ENCODE data around the gene OMA1.

The OMA1 gene

GRCh38 chr1:58456470-58456869, 90.1 kb downstream of the OMA1 start:
- DNase-seq = no peak

GRCh38 chr1:58454807-58455206, 91.7 kb downstream of the OMA1 start:
- no peak for DNase-seq

GRCh38 chr1:58454385-58454784, 92.1 kb downstream of the OMA1 start:
- DNase-seq = no peak

DNA sequence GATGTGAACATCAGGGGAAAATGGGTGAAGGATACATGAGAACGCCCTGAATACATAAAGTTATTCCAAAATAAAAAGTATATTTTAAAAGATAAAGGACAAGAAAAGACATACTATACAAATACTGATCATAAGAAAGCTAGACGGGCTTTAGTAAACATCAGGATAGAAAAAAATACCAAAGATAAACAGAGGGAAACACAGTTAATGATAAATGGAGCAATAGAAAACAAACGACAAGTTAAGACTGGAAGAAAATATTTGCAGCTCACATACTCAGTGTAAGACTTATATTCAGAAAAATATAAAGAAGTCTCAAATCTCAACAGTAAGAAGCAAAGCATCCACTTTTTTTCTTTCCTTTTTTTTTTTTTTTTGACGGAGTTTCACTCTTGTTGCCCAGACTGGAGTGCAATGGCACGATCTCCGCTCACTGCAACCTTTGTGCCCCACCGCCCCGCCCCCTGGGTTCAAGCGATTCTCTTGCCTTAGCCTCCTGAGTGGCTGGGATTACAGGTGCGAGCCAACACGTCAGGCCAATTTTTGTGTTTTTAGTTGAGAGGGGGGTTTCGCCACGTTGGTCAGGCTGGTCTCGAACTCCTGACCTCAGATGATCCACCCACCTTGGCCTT, 94.8 kb downstream of the OMA1 start:
- DNase-seq = no peak

- DNase-seq = no peak
Observed at GRCh38 chr1:58447886-58448285, 98.6 kb downstream of the OMA1 start.

DNA sequence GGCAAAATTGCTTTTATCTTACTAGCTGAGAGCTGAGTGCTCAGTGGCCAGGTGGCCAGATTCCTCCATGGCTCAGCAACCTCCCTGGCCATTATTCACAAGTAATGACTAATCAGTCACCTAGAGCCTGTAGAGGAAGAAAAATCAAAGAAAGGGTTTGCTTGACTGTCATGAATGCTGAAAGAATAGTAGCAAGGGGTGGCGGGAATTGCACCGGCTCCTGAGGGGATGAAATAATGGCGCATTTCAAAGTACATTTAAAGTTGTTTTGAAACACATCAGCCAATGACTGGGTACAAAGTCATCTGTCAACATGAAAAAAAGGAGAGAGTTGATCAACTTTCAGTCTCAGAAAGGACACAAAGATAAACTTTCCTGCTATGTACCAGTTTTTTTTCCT, 99.5 kb downstream of the OMA1 start:
- DNase-seq = no peak

GRCh38 chr1:58446368-58446767, 100.2 kb downstream of the OMA1 start:
- DNase-seq = no peak

GRCh38 chr1:58443986-58444868, 102.3 kb downstream of the OMA1 start:
- no peak for DNase-seq

DNA sequence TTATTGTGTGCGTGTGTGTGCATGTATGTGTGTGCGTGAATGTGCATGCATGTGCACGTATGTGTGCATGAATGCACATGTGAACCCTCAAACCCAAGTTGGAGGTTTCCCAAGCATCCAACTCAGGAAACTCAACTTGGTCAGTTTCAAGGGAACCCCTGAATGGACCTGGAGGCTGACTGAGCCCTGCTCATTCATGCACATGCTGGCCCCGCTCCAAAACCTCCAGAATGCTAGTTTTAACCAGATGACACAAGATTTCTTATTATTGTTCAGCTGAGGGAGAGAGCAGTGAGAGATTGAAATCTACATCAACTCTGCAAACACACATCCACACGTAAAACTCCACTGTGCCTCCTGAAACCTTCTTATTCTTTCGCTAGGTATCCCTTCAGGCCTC, 104.4 kb downstream of the OMA1 start:
- DNase-seq = peak; percentile 72

DNA sequence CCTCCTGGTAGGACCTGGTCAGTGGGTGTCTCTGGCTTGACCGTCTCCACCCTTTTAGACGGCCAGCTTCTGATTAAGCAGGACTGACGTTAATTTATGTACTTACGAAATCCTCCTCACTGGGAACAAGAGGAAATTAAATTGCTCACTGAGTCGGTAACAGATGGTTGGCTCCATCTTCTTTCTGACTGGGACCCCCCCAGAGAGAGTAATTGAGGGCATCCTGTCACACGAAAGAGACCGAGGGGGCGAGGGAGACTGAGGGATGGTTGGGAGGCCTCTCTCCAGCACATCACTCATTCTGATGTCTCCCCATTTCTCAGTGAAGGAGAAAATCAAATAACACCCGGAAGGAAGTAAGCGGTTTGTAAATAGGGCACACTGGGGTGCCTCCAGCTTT, 104.8 kb downstream of the OMA1 start:
- peak; percentile 65 for DNase-seq

DNA sequence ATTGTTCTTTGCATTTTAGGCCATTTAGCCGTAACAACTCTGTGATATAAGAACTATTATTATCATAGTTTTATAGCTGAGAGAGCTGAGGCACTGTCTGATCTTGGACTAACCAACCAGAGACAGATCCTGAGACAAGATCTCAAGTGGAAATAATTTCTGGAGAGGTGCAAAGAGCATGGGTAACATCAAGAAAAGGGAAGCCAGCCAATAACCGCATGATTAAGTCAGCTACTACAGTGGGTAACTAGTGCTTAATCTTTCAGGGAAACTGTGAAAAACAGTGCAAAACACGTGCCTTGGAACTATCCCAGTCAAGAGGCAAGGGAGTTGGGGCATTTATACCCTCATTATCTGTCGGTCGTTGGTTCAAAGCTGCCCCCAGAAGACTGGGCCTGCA, 105.8 kb downstream of the OMA1 start:
- DNase-seq = no peak

DNA sequence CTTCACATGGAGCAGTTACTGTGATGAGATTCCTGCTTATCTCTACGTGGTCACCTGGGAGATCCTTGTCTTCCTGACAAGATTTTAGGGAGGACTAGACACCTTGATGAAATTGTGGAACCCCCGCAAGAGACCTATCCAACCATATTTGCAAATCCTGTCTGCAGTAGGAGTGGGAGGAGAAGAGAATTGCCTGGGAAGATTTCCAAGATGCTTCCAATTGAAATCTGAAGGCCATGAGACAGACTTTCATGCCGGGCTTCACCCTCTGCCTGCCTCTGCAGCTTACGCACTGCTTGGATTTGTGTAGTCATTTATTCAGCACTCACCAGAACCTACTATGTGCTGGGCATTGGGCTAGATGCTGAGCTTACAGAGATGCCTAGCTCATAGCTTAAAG, 106.6 kb downstream of the OMA1 start:
- no peak for DNase-seq

GRCh38 chr1:58438468-58438867, 108.1 kb downstream of the OMA1 start:
- DNase-seq = no peak

GRCh38 chr1:58437623-58438022, 108.9 kb downstream of the OMA1 start:
- DNase-seq = no peak

GRCh38 chr1:58436615-58437297, 109.8 kb downstream of the OMA1 start:
- DNase-seq = no peak

DNA sequence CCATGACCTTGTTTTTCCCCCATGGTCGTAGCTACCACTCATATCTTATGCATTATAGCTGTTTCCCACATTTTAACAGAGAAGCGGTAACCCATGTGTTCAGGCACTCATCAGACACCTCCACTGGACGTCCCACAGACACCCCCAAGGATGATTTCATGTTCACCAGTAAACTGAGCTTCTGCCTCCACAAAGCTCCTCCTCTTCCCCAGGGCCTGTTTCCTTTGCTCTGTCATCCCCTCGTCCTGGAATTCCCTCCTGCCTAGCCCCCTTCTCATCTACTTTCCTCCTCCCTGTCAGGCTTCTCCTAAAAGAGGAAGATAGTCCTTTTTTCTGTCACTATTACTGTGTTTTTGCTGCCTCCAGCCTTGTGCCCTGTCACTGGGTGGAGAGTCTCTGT, 111.2 kb downstream of the OMA1 start:
- DNase-seq = no peak

DNA sequence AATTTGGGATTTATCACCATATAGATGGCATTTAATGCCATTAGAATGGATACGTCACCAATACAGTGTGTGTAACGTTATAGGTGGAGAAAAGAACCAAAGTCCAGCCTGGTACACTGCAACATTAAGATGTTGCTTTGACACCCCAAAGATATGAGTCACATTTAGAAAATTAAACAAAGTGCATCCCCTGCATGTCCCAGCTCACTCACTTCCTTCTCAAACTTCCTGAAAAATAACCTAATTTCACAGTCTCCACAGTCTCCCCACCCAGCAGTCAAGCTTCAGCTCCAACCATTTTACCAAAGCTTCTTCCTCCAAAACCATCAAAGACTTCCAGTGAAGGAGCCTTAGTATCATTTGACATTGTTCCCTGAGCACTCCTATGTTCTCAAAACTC, 111.9 kb downstream of the OMA1 start:
- DNase-seq = no peak

- DNase-seq = no peak
Observed at GRCh38 chr1:58434181-58434580, 112.3 kb downstream of the OMA1 start.

DNA sequence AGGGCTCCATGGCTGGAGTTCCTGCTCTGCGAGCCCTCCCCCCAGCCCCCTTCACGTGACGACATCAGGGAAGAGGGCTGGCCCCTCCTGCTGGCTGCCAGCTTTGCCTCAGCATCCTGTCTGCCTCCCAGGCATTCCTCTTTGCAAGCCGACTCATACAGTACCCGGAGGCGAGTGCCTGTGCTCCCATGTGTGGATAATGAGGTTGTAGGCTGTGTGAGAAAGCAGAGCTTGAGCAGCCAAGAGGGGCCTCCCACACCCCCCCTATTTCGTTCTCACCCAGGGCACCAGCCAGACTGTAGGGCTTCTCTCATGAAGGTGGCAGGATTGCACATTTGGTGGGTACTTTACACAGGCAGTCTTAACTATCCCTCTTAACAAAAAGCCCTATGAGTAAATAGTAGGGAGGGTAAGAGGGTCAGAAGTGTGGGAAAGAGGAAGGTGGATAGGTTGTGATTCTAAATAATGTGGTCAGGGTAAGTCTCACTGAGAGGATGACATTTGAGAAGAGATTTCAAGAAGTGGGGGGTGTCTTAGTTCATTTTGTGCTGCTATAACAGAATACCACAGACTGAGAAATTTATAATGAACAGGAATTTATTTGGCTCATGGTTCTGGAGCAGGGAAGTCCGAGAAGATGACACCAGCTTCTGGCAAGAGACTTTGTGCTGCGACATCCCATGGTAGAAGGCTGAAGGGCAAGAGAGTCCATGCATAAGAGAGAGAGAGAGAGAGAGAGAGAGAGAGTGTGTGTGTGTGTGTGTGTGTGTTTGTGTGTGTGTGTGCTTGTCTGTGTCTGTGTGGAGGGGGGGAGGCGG, 113.5 kb downstream of the OMA1 start:
- DNase-seq = peak; percentile 47

GRCh38 chr1:58431901-58432620, 114.5 kb downstream of the OMA1 start:
- DNase-seq = no peak

All from NCI-H2171 treated with DMSO at 0.1 percent for 48 hours (cell line).